HUES64 (cell line): ENCODE results near the gene JOSD1.

ENCODE experiments used
- H3K27ac ChIP-seq: 2 replicates; pipeline ENCODE4 v1.7.0; 2013; ENCODE audit warnings: low read depth, low read length, inconsistent platforms
- H3K27me3 ChIP-seq: 2 replicates; pipeline ENCODE4 v1.6.1; 2013; ENCODE audit warnings: mild to moderate bottlenecking, low read length; ENCODE audit not compliant: insufficient read depth
- H3K36me3 ChIP-seq: 2 replicates; pipeline ENCODE4 v1.6.1; 2013; ENCODE audit warnings: mild to moderate bottlenecking, low read length; ENCODE audit not compliant: insufficient read depth
- H3K4me1 ChIP-seq: 2 replicates; pipeline ENCODE4 v1.6.1; 2013; ENCODE audit warnings: mild to moderate bottlenecking, low read length, moderate library complexity; ENCODE audit not compliant: insufficient read depth
- H3K4me3 ChIP-seq: 2 replicates; pipeline ENCODE4 v1.5.1; 2013; ENCODE audit warnings: mild to moderate bottlenecking, low read length, moderate library complexity
- H3K9ac ChIP-seq: 2 replicates; pipeline ENCODE4 v1.6.1; 2013; ENCODE audit warnings: mild to moderate bottlenecking, low read depth, low read length
- H3K9me3 ChIP-seq: 2 replicates; pipeline ENCODE4 v1.6.1; 2013; ENCODE audit warnings: low read depth, low read length; ENCODE audit not compliant: insufficient read depth
- WGBS: fragments of 150-250, 120-280 bp; methylation state at CpG from one replicate; pipeline ENCODE4 v1.1.7; 2013; ENCODE audit warnings: missing lambda C conversion rate; 5-methylcytosine and 5-hydroxymethylcytosine counted together

JOSD1 gene

GRCh38 chr22:38641476-38642040 is 59.2 kb downstream of the JOSD1 start:
- WGBS: 98% methylated on average over 7 of the region's 13 CpGs

DNA sequence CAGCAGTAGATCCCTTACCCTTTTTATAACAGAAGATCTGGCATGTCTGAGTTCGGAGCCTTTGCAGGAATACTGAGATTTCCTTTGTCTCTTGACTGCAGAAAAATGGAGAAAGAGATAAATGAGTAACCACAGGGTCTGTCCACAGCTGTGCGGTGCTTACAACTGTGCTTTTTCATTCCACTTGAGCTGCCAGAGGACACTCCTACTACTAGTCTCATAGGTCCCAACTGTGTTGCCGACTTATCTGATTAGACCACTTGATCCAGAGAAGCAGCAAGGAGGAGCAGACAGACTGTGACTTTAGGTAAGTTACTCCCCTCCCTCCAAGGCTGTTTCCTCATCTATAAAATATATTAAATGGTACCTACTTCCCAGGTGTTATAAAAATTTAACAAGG is 62.0 kb downstream of the JOSD1 start:
- Histone ChIP-seq H3K36me3 (peaks cover 32% of the 10 kb centered on the region), H3K27me3 (no peaks in the 10 kb centered on the region), H3K9ac (no peak overlapping the region), H3K4me1 (no peaks in the 10 kb centered on the region), H3K9me3 (no peaks in the 10 kb centered on the region), H3K4me3 (no peak overlapping the region), H3K27ac (no peak overlapping the region)
- 95% methylated on average over 3 of the region's 3 CpGs for WGBS

More at GRCh38 chr22:38641476-38642040, 59.2 kb downstream of the JOSD1 start:
- no peak overlapping the region for H3K9ac ChIP-seq
- no peaks in the 10 kb centered on the region for H3K4me1 ChIP-seq
- H3K27me3 ChIP-seq: no peaks in the 10 kb centered on the region
- H3K9me3 ChIP-seq: no peaks in the 10 kb centered on the region
- peaks cover 30% of the 10 kb centered on the region for H3K36me3 ChIP-seq
- no peak overlapping the region for H3K4me3 ChIP-seq
- H3K27ac ChIP-seq: no peak overlapping the region

GRCh38 chr22:38638216-38638615 is 62.5 kb downstream of the JOSD1 start:
- H3K27ac ChIP-seq: no peak overlapping the region
- H3K9me3 ChIP-seq: no peaks in the 10 kb centered on the region
- no peaks in the 10 kb centered on the region for H3K27me3 ChIP-seq
- H3K36me3 ChIP-seq: peaks cover 30% of the 10 kb centered on the region
- no peak overlapping the region; the same call in 1 of the 2 replicates for H3K9ac ChIP-seq
- H3K4me3 ChIP-seq: no peak overlapping the region
- H3K4me1 ChIP-seq: no peaks in the 10 kb centered on the region
- 94% methylated on average over 2 of the region's 2 CpGs for WGBS
